HCT116 (cell line): ENCODE measurements around the gene GALNT14. TPM values are rescaled to one million over a fixed set of nuclear protein-coding genes. Genes with fewer than 3 reads are reported as not detected.

Experiments
- ATAC-seq: fragments of 200-7000 bp; cut with Tn5 transposase; 2 replicates; pipeline ENCODE4 v1.9.1; 2020; ENCODE audit warnings: mild to moderate bottlenecking, moderate library complexity
- BruUV-seq: library from RNA; stranded (reverse); fragments of 400-500 nt; replicated peaks from 2 replicates; lab custom pipeline; 2021; lab: Mats Ljungman, UMichigan
- CTCF ChIA-PET: fragments of 300-600 bp; sonication (Branson Sonifier 250); formaldehyde crosslinking; loops from one replicate; lab custom pipeline; 2021; ENCODE audit warnings: antibody characterized with exemption; lab: Charles Lee
- POLR2A ChIA-PET: fragments of 300-600, 350-600 bp; sonication (Branson Sonifier 250); formaldehyde crosslinking; loops from one replicate; lab custom pipeline; 2021; ENCODE audit warnings: antibody characterized with exemption; lab: Charles Lee
- RAD21 ChIA-PET, 2 experiments: fragments of 300-600 bp; sonication (Branson Sonifier 250); formaldehyde crosslinking; loops; one replicate each; lab custom pipeline; 2023; ENCODE audit warnings: low total read pairs in 2 of 2; ENCODE audit not compliant: uncharacterized antibody in 2 of 2, unreplicated experiment in 2 of 2, low non-redundant PET in 1 of 2; lab: Charles Lee
- DNase-seq: peaks from one replicate; pipeline ENCODE4 v3.0.0-alpha.2; 2010; ENCODE audit warnings: low read depth, low spot score
- H2AFZ ChIP-seq: fragments of 200-600 bp; shearing (Covaris generic), sonication (generic); 2 replicates; pipeline ENCODE4 v1.6.1; 2017; ENCODE audit warnings: low read depth, mixed run types, mixed read lengths, antibody characterized with exemption, low read length; ENCODE audit not compliant: poor library complexity, severe bottlenecking
- H3K27ac ChIP-seq: 2 replicates; pipeline ENCODE4 v1.5.1; 2012; ENCODE audit warnings: low read depth, low read length
- H3K27me3 ChIP-seq: fragments of 200-600 bp; sonication (generic); 2 replicates; pipeline ENCODE4 v1.6.1; 2016; ENCODE audit warnings: mixed run types, low read length, mixed read lengths; ENCODE audit not compliant: insufficient read depth
- H3K36me3 ChIP-seq, 2 experiments: fragments of 200-500 bp in 1 of 2; fragments of 200-600 bp in 1 of 2; sonication (Bioruptor generic) in 1 of 2; sonication (generic) in 1 of 2; 2 replicates each; pipeline versions ENCODE4 v1.5.1 to v1.6.1; 2014 to 2016; ENCODE audit warnings: low read length in 2 of 2, inconsistent platforms in 1 of 2, mixed read lengths in 1 of 2, mixed run types in 1 of 2; ENCODE audit not compliant: insufficient read depth in 2 of 2, control insufficient read depth in 1 of 2
- H3K4me1 ChIP-seq, 2 experiments: fragments of 200-600 bp in 1 of 2; sonication (generic) in 1 of 2; 2 replicates each; pipeline versions ENCODE4 v1.5.1 to v1.6.1; 2012 to 2017; ENCODE audit warnings: low read length in 2 of 2, inconsistent platforms in 1 of 2, mild to moderate bottlenecking in 1 of 2, mixed read lengths in 1 of 2, mixed run types in 1 of 2, moderate library complexity in 1 of 2; ENCODE audit not compliant: insufficient read depth in 2 of 2, control insufficient read depth in 1 of 2
- H3K4me2 ChIP-seq: fragments of 200-600 bp; sonication (generic); 2 replicates; pipeline ENCODE4 v1.6.1; 2017; ENCODE audit warnings: mixed run types, low read length, mixed read lengths
- H3K4me3 ChIP-seq, 2 experiments: fragments of 200-600 bp in 1 of 2; sonication (generic) in 1 of 2; replicated peaks in 1 of 2; 2 replicates each; pipeline ENCODE4 v1.5.1; 2011 to 2016; ENCODE audit warnings: low read length in 2 of 2, control low read depth in 1 of 2, low read depth in 1 of 2, mild to moderate bottlenecking in 1 of 2, mixed read lengths in 1 of 2, mixed run types in 1 of 2
- H3K79me2 ChIP-seq: fragments of 200-600 bp; sonication (generic); 2 replicates; pipeline ENCODE4 v1.6.1; 2017; ENCODE audit warnings: mild to moderate bottlenecking, mixed run types, low read length, moderate library complexity, mixed read lengths; ENCODE audit not compliant: insufficient read depth
- H3K9ac ChIP-seq: fragments of 200-600 bp; sonication (generic); 2 replicates; pipeline ENCODE4 v1.6.1; 2016; ENCODE audit warnings: low read length, mixed read lengths
- H3K9me2 ChIP-seq: fragments of 200-600 bp; sonication (generic), shearing (Covaris generic); 2 replicates; pipeline ENCODE4 v1.6.1; 2017; ENCODE audit warnings: mixed run types, mild to moderate bottlenecking, moderate library complexity; ENCODE audit not compliant: insufficient read depth
- H3K9me3 ChIP-seq, 2 experiments: fragments of 200-500 bp in 1 of 2; fragments of 200-600 bp in 1 of 2; sonication (Bioruptor generic) in 1 of 2; sonication (generic) in 1 of 2; 2 replicates each; pipeline ENCODE4 v1.6.1; 2014 to 2017; ENCODE audit warnings: low read length in 2 of 2, mixed read lengths in 2 of 2, inconsistent platforms in 1 of 2, low read depth in 1 of 2, mild to moderate bottlenecking in 1 of 2, mixed run types in 1 of 2, moderate library complexity in 1 of 2; ENCODE audit not compliant: control insufficient read depth in 1 of 2, insufficient read depth in 1 of 2
- H4K20me1 ChIP-seq: fragments of 200-600 bp; sonication (generic), shearing (Covaris generic); 2 replicates; pipeline ENCODE4 v1.6.1; 2017; ENCODE audit warnings: mixed run types, mild to moderate bottlenecking, moderate library complexity; ENCODE audit not compliant: insufficient read depth
- ATF3 ChIP-seq: IDR thresholded peaks from 2 replicates; pipeline ENCODE4 v1.6.1; 2012
- CEBPB ChIP-seq: IDR thresholded peaks from 2 replicates; pipeline ENCODE4 v1.6.1; 2012; ENCODE audit warnings: low read depth
- CTCF ChIP-seq, 3 experiments: fragments of 200-600 bp in 1 of 3; sonication (generic) in 1 of 3; IDR thresholded peaks in 2 of 3; conservative IDR thresholded peaks in 1 of 3; 2 replicates each; pipeline ENCODE4 v1.5.1; 2012 to 2017; ENCODE audit warnings: low read depth in 2 of 3, low read length in 2 of 3, antibody characterized with exemption in 1 of 3, borderline replicate concordance in 1 of 3, control low read depth in 1 of 3, mild to moderate bottlenecking in 1 of 3, mixed read lengths in 1 of 3, mixed run types in 1 of 3, moderate library complexity in 1 of 3; ENCODE audit not compliant: insufficient read depth in 1 of 3
- EGR1 ChIP-seq: IDR thresholded peaks from 2 replicates; pipeline ENCODE4 v1.6.1; 2012; ENCODE audit warnings: low read depth
- ELF1 ChIP-seq: IDR thresholded peaks from 2 replicates; pipeline ENCODE4 v1.6.1; 2012; ENCODE audit warnings: low read depth, borderline replicate concordance
- EZH2 ChIP-seq: fragments of 200-600 bp; sonication (generic); IDR thresholded peaks from 2 replicates; pipeline ENCODE4 v1.6.1; 2017; ENCODE audit warnings: antibody characterized with exemption, mixed run types
- EZH2phosphoT487 ChIP-seq: fragments of 200-600 bp; IDR thresholded peaks from 2 replicates; pipeline ENCODE4 v1.6.1; 2018; ENCODE audit warnings: antibody characterized with exemption, borderline replicate concordance
- FOSL1 ChIP-seq: IDR thresholded peaks from 2 replicates; pipeline ENCODE4 v1.6.1; 2012; ENCODE audit warnings: low read depth
- JUND ChIP-seq: IDR thresholded peaks from 2 replicates; pipeline ENCODE4 v1.6.1; 2012
- POLR2A ChIP-seq: IDR thresholded peaks from 2 replicates; pipeline ENCODE4 v1.7.0; 2011; ENCODE audit warnings: borderline replicate concordance; ENCODE audit not compliant: insufficient read depth, insufficient read length; ENCODE audit errors: extremely low read depth
- POLR2AphosphoS5 ChIP-seq: IDR thresholded peaks from 2 replicates; pipeline ENCODE4 v1.6.1; 2011; ENCODE audit warnings: mild to moderate bottlenecking, low read depth, low read length, moderate library complexity
- SIN3A ChIP-seq: IDR thresholded peaks from 2 replicates; pipeline ENCODE4 v1.6.1; 2012; ENCODE audit warnings: low read depth
- SP1 ChIP-seq: IDR thresholded peaks from 2 replicates; pipeline ENCODE4 v1.6.1; 2012; ENCODE audit warnings: low read depth
- SRF ChIP-seq: IDR thresholded peaks from 2 replicates; pipeline ENCODE4 v1.6.1; 2012; ENCODE audit warnings: low read depth
- YY1 ChIP-seq: IDR thresholded peaks from 2 replicates; pipeline ENCODE4 v1.6.1; 2011; ENCODE audit warnings: low read length, low read depth, moderate library complexity, mild to moderate bottlenecking; ENCODE audit not compliant: insufficient replicate concordance; ENCODE audit errors: extremely low read depth
- ZBTB33 ChIP-seq: IDR thresholded peaks from 2 replicates; pipeline ENCODE4 v1.6.1; 2011; ENCODE audit warnings: mild to moderate bottlenecking, low read length, moderate library complexity; ENCODE audit not compliant: insufficient replicate concordance; ENCODE audit errors: extremely low read depth
- ZNF274 ChIP-seq: fragments of 200-500 bp; sonication (Bioruptor generic); IDR thresholded peaks from 2 replicates; pipeline ENCODE4 v1.6.1; 2014; ENCODE audit warnings: mild to moderate bottlenecking, low read depth, low read length, inconsistent platforms
- intact Hi-C: fragments of 100-400 bp; cut with micrococcal nuclease; formaldehyde crosslinking; loops from 2 replicates; pipeline ENCODE4 v1.10.0; 2022
- total RNA-seq: library from RNA; stranded (reverse); gene quantifications from one replicate; pipeline ENCODE4 v1.2.1, GENCODE V29; 2021; ENCODE audit not compliant: unreplicated experiment
- TF ChIP-seq, protein P1 (sequence below): IDR thresholded peaks from 2 replicates; pipeline ENCODE4 v1.6.1; 2012
- TF ChIP-seq, protein P2 (sequence below): IDR thresholded peaks from 2 replicates; pipeline ENCODE4 v1.6.1; 2012; ENCODE audit warnings: low read depth

The GALNT14 gene
- total RNA-seq, 1 experiment from 2014 or later = 11.2 TPM

DNA sequence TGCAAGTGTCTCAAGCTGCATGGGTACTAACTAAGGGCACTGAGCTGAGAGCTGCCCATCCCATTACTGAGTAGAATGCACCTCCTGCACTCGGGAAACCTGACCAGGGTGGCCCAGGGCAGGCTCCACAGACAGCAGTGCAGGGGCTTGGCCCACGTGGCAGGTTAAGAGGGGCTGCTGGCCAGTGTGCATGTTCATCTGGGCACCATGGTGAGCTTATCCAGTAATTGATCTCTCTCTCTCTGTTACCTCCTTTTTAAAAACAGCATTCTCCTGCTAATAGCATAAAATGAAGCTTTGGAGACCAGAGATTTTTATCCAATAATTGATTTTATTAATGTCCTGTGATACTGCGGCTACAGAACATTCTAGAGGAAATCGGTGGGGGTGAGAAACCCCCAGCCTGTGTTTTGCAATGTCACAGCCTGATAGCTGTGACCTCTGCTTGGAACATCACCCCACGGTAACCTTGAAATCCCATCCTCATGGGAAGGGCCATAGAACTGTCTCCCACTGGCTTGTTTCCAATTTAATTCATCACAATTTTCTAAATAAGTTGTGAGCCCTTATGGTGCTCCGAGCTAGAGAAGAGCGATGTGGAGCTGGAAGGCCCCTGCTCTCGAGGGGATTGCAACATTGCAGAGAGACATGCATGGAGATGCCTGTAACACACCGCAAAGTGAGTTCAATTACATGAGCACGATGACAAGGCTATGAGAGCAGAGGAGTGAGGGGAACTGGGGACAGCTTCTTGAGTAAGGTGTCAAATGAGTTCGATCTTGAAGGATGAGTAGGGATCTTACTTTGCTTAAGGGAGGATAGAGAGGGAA lies 143.8 kb downstream of the GALNT14 start:
- no peaks in the 10 kb centered on the region for H3K79me2 ChIP-seq
- no peak for DNase-seq
- no peak overlapping the region for H3K4me3 ChIP-seq
- no TSS peak for BruUV-seq
- H4K20me1 ChIP-seq = no peaks in the 10 kb centered on the region
- no peak overlapping the region for H3K27ac ChIP-seq
- H3K9me3 ChIP-seq = no peaks in the 10 kb centered on the region
- intact Hi-C loops = no loop called here
- no peak overlapping the region for H3K4me2 ChIP-seq
- no peaks in the 10 kb centered on the region for H3K36me3 ChIP-seq
- no peaks in the 10 kb centered on the region for H3K27me3 ChIP-seq
- H2AFZ ChIP-seq = no peak overlapping the region
- no peak overlapping the region for H3K9ac ChIP-seq
- ChIA-PET CTCF (no interaction called here), POLR2A (no interaction called here), RAD21 (no interaction called here)
- no peak for ATAC-seq
- H3K4me1 ChIP-seq = no peaks in the 10 kb centered on the region
- H3K9me2 ChIP-seq = no peaks in the 10 kb centered on the region
- TF ChIP-seq SIN3A = no peak
- TF ChIP-seq, protein P1, sequence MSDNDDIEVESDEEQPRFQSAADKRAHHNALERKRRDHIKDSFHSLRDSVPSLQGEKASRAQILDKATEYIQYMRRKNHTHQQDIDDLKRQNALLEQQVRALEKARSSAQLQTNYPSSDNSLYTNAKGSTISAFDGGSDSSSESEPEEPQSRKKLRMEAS = no peak
- TF ChIP-seq ZBTB33 = no peak
- TF ChIP-seq ZNF274 = no peak
- TF ChIP-seq POLR2A = no peak
- TF ChIP-seq EZH2 = no peak
- no peak for TF ChIP-seq ELF1
- no peak for TF ChIP-seq CTCF (IDR thresholded peaks at IDR 0.05 in 2 of 3, conservative IDR thresholded peaks at IDR 0.05 in 1 of 3; ENCODE audit: borderline replicate concordance in 1 of 3, insufficient read depth in 1 of 3, low read depth in 2 of 3, low read length in 2 of 3)
- no peak for TF ChIP-seq YY1
- TF ChIP-seq JUND = no peak
- no peak for TF ChIP-seq SP1
- no peak for TF ChIP-seq FOSL1
- no peak for TF ChIP-seq POLR2AphosphoS5
- TF ChIP-seq CEBPB = no peak
- TF ChIP-seq ATF3 = no peak
- no peak for TF ChIP-seq EGR1
- no peak for TF ChIP-seq SRF
- TF ChIP-seq EZH2phosphoT487 = no peak
- TF ChIP-seq, protein P2, sequence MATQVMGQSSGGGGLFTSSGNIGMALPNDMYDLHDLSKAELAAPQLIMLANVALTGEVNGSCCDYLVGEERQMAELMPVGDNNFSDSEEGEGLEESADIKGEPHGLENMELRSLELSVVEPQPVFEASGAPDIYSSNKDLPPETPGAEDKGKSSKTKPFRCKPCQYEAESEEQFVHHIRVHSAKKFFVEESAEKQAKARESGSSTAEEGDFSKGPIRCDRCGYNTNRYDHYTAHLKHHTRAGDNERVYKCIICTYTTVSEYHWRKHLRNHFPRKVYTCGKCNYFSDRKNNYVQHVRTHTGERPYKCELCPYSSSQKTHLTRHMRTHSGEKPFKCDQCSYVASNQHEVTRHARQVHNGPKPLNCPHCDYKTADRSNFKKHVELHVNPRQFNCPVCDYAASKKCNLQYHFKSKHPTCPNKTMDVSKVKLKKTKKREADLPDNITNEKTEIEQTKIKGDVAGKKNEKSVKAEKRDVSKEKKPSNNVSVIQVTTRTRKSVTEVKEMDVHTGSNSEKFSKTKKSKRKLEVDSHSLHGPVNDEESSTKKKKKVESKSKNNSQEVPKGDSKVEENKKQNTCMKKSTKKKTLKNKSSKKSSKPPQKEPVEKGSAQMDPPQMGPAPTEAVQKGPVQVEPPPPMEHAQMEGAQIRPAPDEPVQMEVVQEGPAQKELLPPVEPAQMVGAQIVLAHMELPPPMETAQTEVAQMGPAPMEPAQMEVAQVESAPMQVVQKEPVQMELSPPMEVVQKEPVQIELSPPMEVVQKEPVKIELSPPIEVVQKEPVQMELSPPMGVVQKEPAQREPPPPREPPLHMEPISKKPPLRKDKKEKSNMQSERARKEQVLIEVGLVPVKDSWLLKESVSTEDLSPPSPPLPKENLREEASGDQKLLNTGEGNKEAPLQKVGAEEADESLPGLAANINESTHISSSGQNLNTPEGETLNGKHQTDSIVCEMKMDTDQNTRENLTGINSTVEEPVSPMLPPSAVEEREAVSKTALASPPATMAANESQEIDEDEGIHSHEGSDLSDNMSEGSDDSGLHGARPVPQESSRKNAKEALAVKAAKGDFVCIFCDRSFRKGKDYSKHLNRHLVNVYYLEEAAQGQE = no peak
